ENCODE data around the gene PPHLN1.

- TF ChIP-seq, protein P1, sequence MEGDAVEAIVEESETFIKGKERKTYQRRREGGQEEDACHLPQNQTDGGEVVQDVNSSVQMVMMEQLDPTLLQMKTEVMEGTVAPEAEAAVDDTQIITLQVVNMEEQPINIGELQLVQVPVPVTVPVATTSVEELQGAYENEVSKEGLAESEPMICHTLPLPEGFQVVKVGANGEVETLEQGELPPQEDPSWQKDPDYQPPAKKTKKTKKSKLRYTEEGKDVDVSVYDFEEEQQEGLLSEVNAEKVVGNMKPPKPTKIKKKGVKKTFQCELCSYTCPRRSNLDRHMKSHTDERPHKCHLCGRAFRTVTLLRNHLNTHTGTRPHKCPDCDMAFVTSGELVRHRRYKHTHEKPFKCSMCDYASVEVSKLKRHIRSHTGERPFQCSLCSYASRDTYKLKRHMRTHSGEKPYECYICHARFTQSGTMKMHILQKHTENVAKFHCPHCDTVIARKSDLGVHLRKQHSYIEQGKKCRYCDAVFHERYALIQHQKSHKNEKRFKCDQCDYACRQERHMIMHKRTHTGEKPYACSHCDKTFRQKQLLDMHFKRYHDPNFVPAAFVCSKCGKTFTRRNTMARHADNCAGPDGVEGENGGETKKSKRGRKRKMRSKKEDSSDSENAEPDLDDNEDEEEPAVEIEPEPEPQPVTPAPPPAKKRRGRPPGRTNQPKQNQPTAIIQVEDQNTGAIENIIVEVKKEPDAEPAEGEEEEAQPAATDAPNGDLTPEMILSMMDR (IDR thresholded peaks at IDR 0.05): no peak
- no peak for TF ChIP-seq POLR2A (IDR thresholded peaks at IDR 0.05)
Observed at GRCh38 chr12:42421844-42422779, 96.1 kb downstream of the PPHLN1 start.
